A673 (cell line): ENCODE results near the gene KIF26B. TPM values are rescaled to one million over a fixed set of nuclear protein-coding genes. Genes with fewer than 3 reads are reported as not detected.

ENCODE experiments used
- BruUV-seq: library from RNA; stranded (reverse); fragments of 400-500 nt; replicated peaks from 2 replicates; lab custom pipeline; 2021; lab: Mats Ljungman, UMichigan
- CTCF ChIA-PET: fragments of 300-600 bp; sonication (Branson Sonifier 250); formaldehyde crosslinking; loops from one replicate; lab custom pipeline; 2022; ENCODE audit warnings: antibody characterized with exemption; lab: Charles Lee
- POLR2A ChIA-PET: fragments of 300-600 bp; sonication (Branson Sonifier 250); formaldehyde crosslinking; loops from one replicate; lab custom pipeline; 2022; ENCODE audit warnings: antibody characterized with exemption; ENCODE audit not compliant: low non-redundant PET; lab: Charles Lee
- DNase-seq: peaks from one replicate; pipeline ENCODE4 v3.0.0-alpha.2; 2015; ENCODE audit warnings: low spot score
- H3K27ac ChIP-seq: fragments of 200-600 bp; sonication (generic); 2 replicates; pipeline ENCODE4 v1.5.1; 2016; ENCODE audit warnings: mixed run types, low read depth, mild to moderate bottlenecking, mixed read lengths, antibody characterized with exemption, low read length; ENCODE audit not compliant: poor library complexity, severe bottlenecking
- H3K27me3 ChIP-seq: fragments of 200-600 bp; sonication (generic); replicated peaks from 2 replicates; pipeline ENCODE4 v1.6.1; 2017; ENCODE audit warnings: mixed run types, low read depth, mild to moderate bottlenecking, mixed read lengths, antibody characterized with exemption, low read length; ENCODE audit not compliant: insufficient read depth, poor library complexity
- H3K36me3 ChIP-seq: fragments of 200-600 bp; sonication (generic); 2 replicates; pipeline ENCODE4 v1.6.1; 2016; ENCODE audit warnings: mixed run types, mild to moderate bottlenecking, mixed read lengths, antibody characterized with exemption, low read length; ENCODE audit not compliant: insufficient read depth, poor library complexity, severe bottlenecking
- H3K4me1 ChIP-seq: fragments of 200-600 bp; sonication (generic); 2 replicates; pipeline ENCODE4 v1.6.1; 2017; ENCODE audit warnings: mixed run types, mild to moderate bottlenecking, mixed read lengths, antibody characterized with exemption, low read length; ENCODE audit not compliant: insufficient read depth, poor library complexity, severe bottlenecking
- H3K4me3 ChIP-seq: fragments of 200-600 bp; sonication (generic); 2 replicates; pipeline ENCODE4 v1.5.1; 2016; ENCODE audit warnings: low read depth, mixed run types, mild to moderate bottlenecking, mixed read lengths, low read length; ENCODE audit not compliant: poor library complexity, severe bottlenecking
- H3K9me3 ChIP-seq: fragments of 200-600 bp; sonication (generic); 2 replicates; pipeline ENCODE4 v1.6.1; 2016; ENCODE audit warnings: mixed run types, low read depth, mild to moderate bottlenecking, mixed read lengths, antibody characterized with exemption, low read length; ENCODE audit not compliant: poor library complexity, severe bottlenecking
- CTCF ChIP-seq: fragments of 300-800, 200-600 bp; sonication (generic); conservative IDR thresholded peaks from 2 replicates; pipeline ENCODE4 v1.5.1; 2017; ENCODE audit warnings: low read depth, mild to moderate bottlenecking, antibody characterized with exemption, low read length, moderate library complexity, mixed read lengths
- EZH2 ChIP-seq: fragments of 200-600 bp; sonication (generic); IDR thresholded peaks from 2 replicates; pipeline ENCODE4 v1.6.1; 2017; ENCODE audit warnings: borderline replicate concordance, low read depth, mild to moderate bottlenecking, mixed read lengths, antibody characterized with exemption, low read length; ENCODE audit not compliant: poor library complexity, severe bottlenecking
- intact Hi-C: fragments of 100-400 bp; cut with micrococcal nuclease; formaldehyde crosslinking; loops from one replicate; pipeline ENCODE4 v1.10.0; 2022; ENCODE audit not compliant: unreplicated experiment
- total RNA-seq: library from RNA; stranded (reverse); gene quantifications from 2 replicates; pipeline ENCODE4 v1.2.3, GENCODE V29; 2021

Gene KIF26B
- total RNA-seq, 1 experiment from 2014 or later, result not detected

DNA sequence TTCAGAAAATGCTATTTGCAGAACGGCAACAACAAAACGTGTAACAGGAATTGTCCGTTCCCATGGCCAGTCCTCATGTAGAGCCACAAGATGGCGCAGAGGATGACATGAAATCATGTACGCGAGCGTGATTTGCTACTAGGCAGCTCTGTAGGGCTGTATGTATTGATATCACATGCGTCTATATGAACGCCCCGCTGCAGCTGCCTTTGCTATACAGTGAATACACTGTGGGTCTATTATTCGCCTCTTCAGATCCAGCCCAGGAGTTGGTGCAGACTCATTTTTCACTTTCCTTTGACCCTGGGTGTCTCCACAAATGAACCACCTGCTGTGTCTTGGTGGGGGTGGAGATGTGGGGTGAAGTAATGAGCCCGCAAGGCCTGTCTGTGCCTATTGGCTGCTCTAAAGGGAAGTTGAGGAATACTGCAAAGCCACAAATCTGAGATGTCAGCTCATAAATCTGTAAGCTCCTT, 361.5 kb downstream of the KIF26B start:
- BruUV-seq, result no TSS peak
- H3K27me3 ChIP-seq, result peaks cover 30% of the 10 kb centered on the region
- H3K9me3 ChIP-seq, result no peaks in the 10 kb centered on the region
- CTCF ChIA-PET, result no interaction called here
- TF ChIP-seq CTCF (peak; percentile 73), EZH2 (no peak)
- no peaks in the 10 kb centered on the region for H3K36me3 ChIP-seq
- POLR2A ChIA-PET, result no interaction called here
- peak; percentile 77 for DNase-seq
- no peak overlapping the region for H3K4me3 ChIP-seq
- no peaks in the 10 kb centered on the region for H3K4me1 ChIP-seq
- no peak overlapping the region for H3K27ac ChIP-seq
- intact Hi-C loops, result loop anchor here (1.0 to 5.0 kb wide), 3 partner anchors 364 to 936 kb away; partner anchors contain the start of gene KIF26B

DNA sequence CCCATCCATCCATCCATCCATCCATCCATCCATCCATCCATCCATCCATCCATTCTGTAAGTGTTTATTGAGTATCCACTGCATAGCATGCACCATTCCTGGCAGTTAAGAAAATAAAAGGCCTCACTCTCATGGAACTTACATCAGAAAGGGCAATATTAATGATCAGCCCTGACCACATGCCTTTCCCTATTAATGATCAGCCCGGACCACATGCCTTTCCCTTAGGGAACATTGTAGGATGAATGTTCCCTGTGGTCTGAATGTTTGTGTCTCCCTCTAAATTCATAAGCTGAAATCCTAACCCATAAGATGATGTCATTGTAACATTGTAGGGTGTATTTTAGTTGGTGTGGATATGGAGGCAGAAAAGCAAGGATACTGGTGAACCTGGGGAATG, 365.8 kb downstream of the KIF26B start:
- TF ChIP-seq EZH2 (no peak), CTCF (no peak)
- no peaks in the 10 kb centered on the region for H3K9me3 ChIP-seq
- no TSS peak for BruUV-seq
- ChIA-PET CTCF (no interaction called here), POLR2A (no interaction called here)
- DNase-seq, result no peak
- no peak overlapping the region for H3K4me3 ChIP-seq
- no peaks in the 10 kb centered on the region for H3K36me3 ChIP-seq
- no peak overlapping the region for H3K27ac ChIP-seq
- intact Hi-C loops, result no loop called here
- no peaks in the 10 kb centered on the region for H3K4me1 ChIP-seq
- H3K27me3 ChIP-seq, result peaks cover 35% of the 10 kb centered on the region

DNA sequence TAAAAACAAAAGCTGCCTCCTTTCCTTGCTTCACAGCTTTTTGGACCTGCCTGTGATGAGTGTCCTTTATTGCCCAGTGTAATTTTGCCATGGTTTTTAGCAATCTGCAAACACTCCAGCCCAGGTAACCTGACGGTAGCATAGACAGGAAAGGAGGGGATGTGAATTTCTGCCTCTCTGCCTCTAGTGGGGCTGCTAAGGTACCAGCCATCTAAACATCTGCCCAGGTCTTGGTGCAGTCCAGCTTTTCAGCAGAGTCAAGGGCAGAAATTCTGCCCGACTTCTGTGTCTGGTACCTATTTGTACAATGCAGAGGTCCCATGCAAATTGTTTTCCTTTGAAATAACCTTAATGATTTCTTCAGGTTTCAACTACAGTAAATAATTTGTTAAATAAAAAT, 371.4 kb downstream of the KIF26B start:
- Histone ChIP-seq H3K4me1 (no peaks in the 10 kb centered on the region), H3K27ac (no peak overlapping the region), H3K9me3 (no peaks in the 10 kb centered on the region), H3K36me3 (no peaks in the 10 kb centered on the region), H3K27me3 (peaks cover 45% of the 10 kb centered on the region), H3K4me3 (no peak overlapping the region)
- CTCF ChIA-PET, result no interaction called here
- POLR2A ChIA-PET, result no interaction called here
- no peak for DNase-seq
- intact Hi-C loops, result no loop called here
- TF ChIP-seq EZH2, result no peak
- TF ChIP-seq CTCF, result no peak
- no TSS peak for BruUV-seq
